GM19238 (cell line): ENCODE measurements around the gene LPP.
"Not testable (repeated sequence)": the region's sequence is repeated elsewhere in the genome, so short reads cannot be mapped to it uniquely, and the experiment has no call there.

Source experiments
- DNase-seq: peaks from one replicate; pipeline ENCODE4 v3.0.0; 2011; ENCODE audit warnings: low spot score; ENCODE audit not compliant: insufficient read length

LPP gene

GRCh38 chr3:188693435-188693834 lies 539.5 kb downstream of the LPP start:
- no peak for DNase-seq

- no peak for DNase-seq
These were observed 541.3 kb downstream of the LPP start for GRCh38 chr3:188695241-188695640.

- peak; percentile 2 for DNase-seq
These were observed 543.2 kb downstream of the LPP start for GRCh38 chr3:188697127-188697526.

GRCh38 chr3:188698436-188698835 lies 544.5 kb downstream of the LPP start:
- DNase-seq, result no peak

- DNase-seq, result no peak
These were observed 546.5 kb downstream of the LPP start for GRCh38 chr3:188700501-188700900.

GRCh38 chr3:188700918-188701317 lies 547.0 kb downstream of the LPP start:
- DNase-seq, result no peak

GRCh38 chr3:188701485-188701969 lies 547.6 kb downstream of the LPP start:
- no peak for DNase-seq

- not testable (repeated sequence) for DNase-seq
These were observed 548.1 kb downstream of the LPP start for GRCh38 chr3:188702028-188702427.

- no peak for DNase-seq
These were observed 552.2 kb downstream of the LPP start for GRCh38 chr3:188706176-188706575.

- no peak for DNase-seq
These were observed 552.6 kb downstream of the LPP start for GRCh38 chr3:188706599-188706998.

GRCh38 chr3:188707381-188708288 lies 553.7 kb downstream of the LPP start:
- DNase-seq, result no peak

- DNase-seq, result no peak
These were observed 557.9 kb downstream of the LPP start for GRCh38 chr3:188711881-188712247.

- DNase-seq, result no peak
These were observed 558.4 kb downstream of the LPP start for GRCh38 chr3:188712248-188712924.

- no peak for DNase-seq
These were observed 559.0 kb downstream of the LPP start for GRCh38 chr3:188712991-188713390.

- no peak for DNase-seq
These were observed 565.6 kb downstream of the LPP start for GRCh38 chr3:188719545-188719944.

- DNase-seq, result no peak
These were observed 566.3 kb downstream of the LPP start for GRCh38 chr3:188720215-188720614.

- DNase-seq, result no peak
These were observed 566.7 kb downstream of the LPP start for GRCh38 chr3:188720636-188721035.

GRCh38 chr3:188721312-188721711 lies 567.4 kb downstream of the LPP start:
- no peak for DNase-seq

GRCh38 chr3:188721990-188722389 lies 568.0 kb downstream of the LPP start:
- no peak for DNase-seq

- DNase-seq, result no peak
These were observed 569.0 kb downstream of the LPP start for GRCh38 chr3:188722963-188723362.

GRCh38 chr3:188727052-188727451 lies 573.1 kb downstream of the LPP start:
- DNase-seq, result no peak

GRCh38 chr3:188728371-188728896 lies 574.5 kb downstream of the LPP start:
- no peak for DNase-seq
